ENCODE results near the gene DNASE1L2.

Gene DNASE1L2

GRCh38 chr16:2204416-2205103 lies 31.7 kb upstream of the DNASE1L2 start:
- H3K27me3 ChIP-seq (ENCODE audit: insufficient read depth, poor library complexity, severe bottlenecking): no peaks in the 10 kb centered on the region
- H3K36me3 ChIP-seq (ENCODE audit: low read depth): peaks cover 24% of the 10 kb centered on the region
- DNase-seq (ENCODE audit: low spot score) (no peak), ATAC-seq (ENCODE audit: low read depth) (no peak)
- no peak for TF ChIP-seq CTCF (IDR thresholded peaks at IDR 0.05; ENCODE audit: poor library complexity, severe bottlenecking)
- peak overlapping the region; percentile 68 for H3K27ac ChIP-seq (ENCODE audit: poor library complexity, severe bottlenecking)
- H3K4me1 ChIP-seq (ENCODE audit: insufficient read depth, poor library complexity, severe bottlenecking): no peaks in the 10 kb centered on the region
- peak overlapping the region; percentile 91 for H3K4me3 ChIP-seq (ENCODE audit: severe bottlenecking)
- H3K9me3 ChIP-seq (ENCODE audit: severe bottlenecking): no peaks in the 10 kb centered on the region

- H3K4me1 ChIP-seq (ENCODE audit: insufficient read depth, poor library complexity, severe bottlenecking): no peaks in the 10 kb centered on the region
- ATAC-seq (ENCODE audit: low read depth) (peak; percentile 53), DNase-seq (ENCODE audit: low spot score) (peak; percentile 81)
- peaks cover 24% of the 10 kb centered on the region for H3K36me3 ChIP-seq (ENCODE audit: low read depth)
- peak within 1 kb of the TSS; percentile 91 for H3K4me3 ChIP-seq (ENCODE audit: severe bottlenecking)
- peak within 1 kb of the TSS; percentile 68 for H3K27ac ChIP-seq (ENCODE audit: poor library complexity, severe bottlenecking)
- no peaks in the 10 kb centered on the region for H3K27me3 ChIP-seq (ENCODE audit: insufficient read depth, poor library complexity, severe bottlenecking)
- TF ChIP-seq CTCF (IDR thresholded peaks at IDR 0.05; ENCODE audit: poor library complexity, severe bottlenecking): no peak
- H3K9me3 ChIP-seq (ENCODE audit: severe bottlenecking): no peaks in the 10 kb centered on the region
These were observed 30.9 kb upstream of the DNASE1L2 start, which contains the start of gene MLST8 for GRCh38 chr16:2205104-2205966. TSS of gene MLST8 (plus strand) at chr16:2205454. CDS start at chr16:2206086, 632 bp downstream.

GRCh38 chr16:2205967-2206313 lies 30.3 kb upstream of the DNASE1L2 start:
- peak; percentile 68 for DNase-seq (ENCODE audit: low spot score)
- H3K27me3 ChIP-seq (ENCODE audit: insufficient read depth, poor library complexity, severe bottlenecking): no peaks in the 10 kb centered on the region
- H3K27ac ChIP-seq (ENCODE audit: poor library complexity, severe bottlenecking): peak overlapping the region; percentile 68
- peak; percentile 20 for ATAC-seq (ENCODE audit: low read depth)
- H3K9me3 ChIP-seq (ENCODE audit: severe bottlenecking): no peaks in the 10 kb centered on the region
- no peak for TF ChIP-seq CTCF (IDR thresholded peaks at IDR 0.05; ENCODE audit: poor library complexity, severe bottlenecking)
- peak overlapping the region; percentile 91 for H3K4me3 ChIP-seq (ENCODE audit: severe bottlenecking)
- peaks cover 24% of the 10 kb centered on the region for H3K36me3 ChIP-seq (ENCODE audit: low read depth)
- no peaks in the 10 kb centered on the region for H3K4me1 ChIP-seq (ENCODE audit: insufficient read depth, poor library complexity, severe bottlenecking)

GRCh38 chr16:2206420-2206779 lies 29.8 kb upstream of the DNASE1L2 start:
- H3K4me1 ChIP-seq (ENCODE audit: insufficient read depth, poor library complexity, severe bottlenecking): no peaks in the 10 kb centered on the region
- ATAC-seq (ENCODE audit: low read depth) (no peak), DNase-seq (ENCODE audit: low spot score) (no peak)
- peak overlapping the region; percentile 91 for H3K4me3 ChIP-seq (ENCODE audit: severe bottlenecking)
- H3K36me3 ChIP-seq (ENCODE audit: low read depth): peaks cover 24% of the 10 kb centered on the region
- no peaks in the 10 kb centered on the region for H3K9me3 ChIP-seq (ENCODE audit: severe bottlenecking)
- TF ChIP-seq CTCF (IDR thresholded peaks at IDR 0.05; ENCODE audit: poor library complexity, severe bottlenecking): no peak
- peak overlapping the region; percentile 68 for H3K27ac ChIP-seq (ENCODE audit: poor library complexity, severe bottlenecking)
- H3K27me3 ChIP-seq (ENCODE audit: insufficient read depth, poor library complexity, severe bottlenecking): no peaks in the 10 kb centered on the region
